Measurements from ENCODE around the gene MTUS2.

DNA sequence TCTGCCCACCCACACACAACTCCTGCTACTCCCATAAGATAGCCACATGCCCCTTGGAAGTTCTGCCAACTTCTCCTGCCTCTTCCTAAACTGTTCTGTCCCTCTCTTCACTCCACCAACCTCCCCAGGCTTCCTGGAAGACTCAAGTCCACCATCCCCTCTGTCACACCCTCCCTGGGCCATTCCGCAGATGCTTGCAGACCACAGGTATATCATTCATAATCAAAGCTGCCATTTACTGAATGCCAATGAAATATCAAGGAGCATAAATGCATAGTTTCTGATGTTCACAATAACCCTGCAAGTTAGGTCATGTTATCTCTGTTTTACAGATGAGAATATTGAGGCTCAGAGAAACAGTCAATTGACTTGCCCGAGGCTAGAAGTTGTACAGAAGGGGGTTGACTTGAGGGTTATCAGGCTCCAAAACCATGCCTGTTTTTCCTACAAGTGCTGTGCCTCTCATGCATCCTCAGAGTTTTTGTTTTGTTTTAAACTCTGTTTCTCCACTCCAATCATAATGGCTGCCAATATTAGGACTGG lies 639.7 kb downstream of the MTUS2 start:
- no peak for TF ChIP-seq EZH2 (IDR thresholded peaks at IDR 0.05; ENCODE audit: borderline replicate concordance)
- TF ChIP-seq, protein P1, sequence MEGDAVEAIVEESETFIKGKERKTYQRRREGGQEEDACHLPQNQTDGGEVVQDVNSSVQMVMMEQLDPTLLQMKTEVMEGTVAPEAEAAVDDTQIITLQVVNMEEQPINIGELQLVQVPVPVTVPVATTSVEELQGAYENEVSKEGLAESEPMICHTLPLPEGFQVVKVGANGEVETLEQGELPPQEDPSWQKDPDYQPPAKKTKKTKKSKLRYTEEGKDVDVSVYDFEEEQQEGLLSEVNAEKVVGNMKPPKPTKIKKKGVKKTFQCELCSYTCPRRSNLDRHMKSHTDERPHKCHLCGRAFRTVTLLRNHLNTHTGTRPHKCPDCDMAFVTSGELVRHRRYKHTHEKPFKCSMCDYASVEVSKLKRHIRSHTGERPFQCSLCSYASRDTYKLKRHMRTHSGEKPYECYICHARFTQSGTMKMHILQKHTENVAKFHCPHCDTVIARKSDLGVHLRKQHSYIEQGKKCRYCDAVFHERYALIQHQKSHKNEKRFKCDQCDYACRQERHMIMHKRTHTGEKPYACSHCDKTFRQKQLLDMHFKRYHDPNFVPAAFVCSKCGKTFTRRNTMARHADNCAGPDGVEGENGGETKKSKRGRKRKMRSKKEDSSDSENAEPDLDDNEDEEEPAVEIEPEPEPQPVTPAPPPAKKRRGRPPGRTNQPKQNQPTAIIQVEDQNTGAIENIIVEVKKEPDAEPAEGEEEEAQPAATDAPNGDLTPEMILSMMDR (IDR thresholded peaks at IDR 0.05; ENCODE audit: poor library complexity) = no peak
- no peak for TF ChIP-seq EZH2phosphoT487 (IDR thresholded peaks at IDR 0.05; ENCODE audit: low read depth, severe bottlenecking, unreplicated experiment)

All from hepatocyte (in vitro differentiated cells).